ENCODE data around the gene STARD13. TPM values are rescaled to one million over a fixed set of nuclear protein-coding genes. Genes with fewer than 3 reads are reported as not detected.

STARD13 gene
- polyA plus RNA-seq, 3 donors = 20.5 to 26.8 (median 23.1) TPM

DNA sequence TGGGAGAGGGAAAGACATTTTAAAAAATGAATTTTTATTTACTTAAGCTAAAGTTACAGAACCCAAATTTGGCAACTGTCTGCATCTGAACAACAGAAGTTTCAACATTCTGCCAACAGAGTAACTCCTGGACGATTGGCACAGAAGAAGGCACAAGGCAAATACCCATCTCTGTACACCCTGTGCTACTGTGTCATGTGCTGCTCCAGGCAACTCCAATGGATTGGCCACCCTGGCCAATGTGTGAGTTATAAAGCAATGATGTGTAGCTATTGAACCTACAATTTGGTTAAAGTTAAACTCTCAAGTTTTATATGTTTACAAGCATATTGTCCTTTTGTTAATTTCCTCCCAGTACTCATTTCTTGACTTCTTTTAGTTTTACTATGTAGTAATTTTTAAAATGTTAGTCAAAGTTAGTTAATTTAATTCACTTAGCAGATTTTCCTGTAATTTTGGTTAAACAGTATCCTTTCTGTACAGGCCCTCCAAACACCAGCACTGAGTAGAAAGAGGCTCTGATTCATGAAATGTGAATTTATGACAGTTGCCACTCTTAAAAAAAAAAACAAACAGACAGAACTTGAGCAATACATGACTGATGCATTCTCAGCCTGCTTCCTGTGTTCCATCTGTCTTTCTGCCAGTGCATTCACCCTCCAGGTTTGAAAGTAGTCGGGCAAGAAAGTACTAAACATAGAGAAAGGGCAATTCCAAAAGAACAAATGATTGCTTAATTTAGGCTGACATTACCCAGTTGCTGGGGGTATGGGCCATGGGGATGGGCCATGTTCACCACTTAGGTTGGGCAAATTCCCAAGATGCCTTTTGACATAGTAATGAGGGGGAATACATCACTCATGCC is 5.9 kb downstream of the STARD13 start:
- DNase-seq = no peak

- no peak for DNase-seq
Observed at GRCh38 chr13:33278913-33279312, 6.6 kb downstream of the STARD13 start.

DNA sequence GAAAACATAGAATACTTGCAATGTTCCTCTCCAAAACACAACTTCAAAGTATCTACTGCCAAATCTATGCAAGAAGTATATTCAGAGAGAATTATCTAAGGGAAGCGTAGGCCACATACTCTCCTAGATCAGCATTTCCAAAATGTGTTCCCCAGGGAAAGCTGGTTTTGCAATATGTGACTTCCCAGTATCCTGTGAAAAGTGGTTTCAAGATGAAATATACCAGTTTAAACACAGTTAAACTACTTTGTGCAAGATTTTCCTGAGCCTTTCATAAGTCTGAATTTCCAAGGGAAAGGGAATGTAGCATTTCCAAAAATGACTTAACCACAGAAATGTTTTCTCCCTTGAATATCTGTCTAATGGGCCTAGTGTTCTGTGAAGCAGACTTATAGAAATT is 7.6 kb downstream of the STARD13 start:
- no peak for DNase-seq

DNA sequence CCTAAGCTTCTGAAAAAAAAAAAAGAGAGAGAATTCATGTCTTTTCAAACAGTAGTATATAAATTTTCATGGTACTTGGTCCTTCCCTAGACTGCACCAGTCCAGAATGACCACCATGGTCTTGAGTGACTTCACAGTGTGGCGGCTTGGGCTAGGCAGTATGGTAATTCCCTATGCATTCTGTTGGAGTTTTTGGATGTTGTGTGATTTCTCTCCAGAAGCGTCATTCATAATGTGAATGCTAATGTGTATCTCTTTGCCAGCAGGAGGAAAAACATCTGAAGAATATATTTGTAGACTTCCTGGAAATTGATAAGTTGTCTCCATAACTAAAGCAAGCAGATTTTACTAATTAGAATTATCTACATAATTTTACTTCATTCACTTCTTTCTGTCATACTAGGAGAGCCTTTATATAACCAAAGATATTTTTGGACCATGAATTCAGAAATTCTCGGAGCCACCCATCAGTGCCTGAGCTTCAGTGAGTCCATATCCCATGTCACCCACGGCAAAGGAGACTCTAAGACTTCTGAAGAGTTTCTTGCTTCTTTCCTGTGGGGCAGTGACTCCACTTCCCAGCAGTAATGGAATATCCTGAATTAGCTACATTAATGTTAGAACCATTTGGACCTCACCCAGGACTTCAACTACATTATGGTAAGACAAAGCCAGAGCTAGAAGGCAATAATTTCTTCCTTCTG is 8.4 kb downstream of the STARD13 start:
- no peak for DNase-seq

- no peak for DNase-seq
Observed at GRCh38 chr13:33276570-33276969, 9.0 kb downstream of the STARD13 start.

- DNase-seq = no peak
Observed at GRCh38 chr13:33275916-33276315, 9.6 kb downstream of the STARD13 start.

DNA sequence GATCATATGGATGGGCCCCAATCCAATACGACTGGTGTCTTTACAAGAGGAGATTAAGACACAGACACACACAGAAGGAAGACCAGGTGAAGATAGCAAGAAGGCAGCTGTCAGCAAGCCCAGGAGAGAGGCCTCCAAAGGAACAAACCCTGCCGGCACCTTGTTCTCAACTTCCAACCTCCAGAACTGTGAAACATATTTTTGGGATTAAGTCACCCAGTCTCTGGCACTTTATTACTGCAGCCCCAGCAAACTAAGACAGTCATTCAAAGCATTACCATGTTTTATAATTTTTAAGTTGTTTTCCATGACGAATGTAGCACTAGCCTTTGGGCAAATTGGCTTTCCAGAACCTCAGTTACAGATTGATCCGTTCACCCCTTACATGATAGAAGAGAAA is 11.3 kb downstream of the STARD13 start:
- DNase-seq = no peak

DNA sequence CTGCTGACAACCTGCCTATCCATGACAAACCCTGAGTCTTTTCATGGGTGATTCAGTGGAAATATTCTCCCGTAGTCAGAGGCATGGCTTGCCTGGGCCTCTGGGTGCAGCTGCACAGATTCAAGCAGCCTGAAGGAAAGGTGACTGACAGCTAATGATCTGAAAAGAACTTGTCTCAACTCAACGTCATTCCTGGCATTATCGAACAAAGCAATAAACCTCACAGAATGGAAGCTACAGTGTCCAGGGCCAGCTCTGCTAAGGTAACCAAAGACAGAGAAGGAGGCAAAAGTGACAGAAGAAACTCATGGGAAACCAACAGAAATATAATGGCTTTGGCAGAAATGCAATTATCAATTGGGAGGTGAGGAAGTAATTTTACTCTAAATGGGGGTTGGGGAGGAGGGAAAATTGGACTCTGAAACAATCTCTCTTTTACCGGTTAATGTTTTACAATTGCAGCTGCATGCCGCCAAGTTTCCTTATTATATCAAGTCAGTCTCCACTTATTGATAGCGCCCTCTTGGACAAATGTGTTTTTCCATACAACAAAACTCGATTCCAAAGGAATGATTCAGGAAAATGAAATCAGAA is 12.9 kb downstream of the STARD13 start:
- DNase-seq = no peak

DNA sequence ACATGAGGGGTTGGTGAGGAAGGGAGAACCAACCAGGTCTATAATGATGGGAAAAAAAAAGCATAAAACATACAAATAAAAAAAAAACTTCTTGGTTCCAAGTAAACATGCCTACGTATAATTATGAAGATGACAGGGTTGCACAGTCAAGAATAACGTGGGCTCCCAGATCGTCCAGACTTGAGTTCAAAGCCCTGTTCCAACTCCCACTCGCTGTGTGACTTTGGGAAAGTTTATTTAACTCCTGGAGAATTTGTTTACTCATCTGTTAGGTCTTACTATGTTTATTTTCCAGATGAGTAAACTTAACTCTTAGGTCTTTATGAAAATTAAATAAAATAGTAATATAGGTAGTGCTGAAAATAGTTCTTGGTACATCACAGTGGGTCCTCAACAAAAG is 13.8 kb downstream of the STARD13 start:
- DNase-seq = no peak

DNA sequence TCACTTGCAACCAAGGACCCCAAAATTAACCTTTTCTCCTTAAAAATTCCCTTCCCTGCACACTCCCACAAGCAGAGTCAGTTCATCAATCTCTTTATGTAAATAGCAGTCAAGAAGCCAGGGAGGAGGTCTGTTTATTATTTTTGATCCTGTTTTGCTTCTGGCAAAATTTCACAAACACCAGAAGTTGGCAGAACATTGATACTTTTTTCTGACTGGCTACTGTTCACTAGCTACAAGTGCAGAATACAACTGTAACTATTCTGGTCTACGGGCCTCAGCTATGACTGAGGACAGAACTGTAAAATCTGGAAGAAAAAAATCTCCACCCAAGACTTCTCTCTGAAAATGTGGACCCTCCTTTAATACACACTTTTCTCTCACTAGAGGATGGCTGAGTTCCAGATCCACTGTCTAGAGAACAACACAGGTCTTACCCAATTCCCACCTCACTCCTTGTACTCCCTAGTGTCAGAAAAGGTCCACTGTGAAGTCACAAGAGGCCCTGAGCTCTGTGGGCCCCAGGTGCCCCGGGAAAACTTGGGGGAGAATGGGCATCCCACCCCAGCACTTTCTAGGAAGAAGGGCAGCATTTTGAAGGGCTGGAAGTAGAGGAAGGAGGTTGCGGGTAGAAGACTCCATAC is 14.5 kb downstream of the STARD13 start:
- no peak for DNase-seq

DNA sequence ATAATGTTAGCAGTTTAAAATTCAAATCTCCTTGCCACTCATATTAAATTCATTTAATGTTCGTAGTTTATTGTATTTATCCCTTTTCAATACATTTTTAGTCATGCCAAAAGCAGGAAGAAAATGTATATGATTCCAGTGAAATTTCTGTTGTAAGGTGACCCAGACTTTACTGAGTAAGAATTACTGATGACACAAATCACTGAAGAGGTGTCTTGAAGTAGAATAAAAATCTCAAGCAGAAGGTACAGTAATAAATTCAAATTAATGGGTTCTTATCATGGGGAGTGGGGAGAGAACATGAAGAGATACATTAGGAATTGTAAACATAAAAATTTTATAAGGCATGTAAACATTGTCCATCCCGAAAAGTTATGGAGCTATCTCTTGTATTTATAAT is 19.9 kb downstream of the STARD13 start:
- DNase-seq = no peak

- no peak for DNase-seq
Observed at GRCh38 chr13:33265133-33265532, 20.4 kb downstream of the STARD13 start.

GRCh38 chr13:33264620-33264978 is 21.0 kb downstream of the STARD13 start:
- no peak for DNase-seq

DNA sequence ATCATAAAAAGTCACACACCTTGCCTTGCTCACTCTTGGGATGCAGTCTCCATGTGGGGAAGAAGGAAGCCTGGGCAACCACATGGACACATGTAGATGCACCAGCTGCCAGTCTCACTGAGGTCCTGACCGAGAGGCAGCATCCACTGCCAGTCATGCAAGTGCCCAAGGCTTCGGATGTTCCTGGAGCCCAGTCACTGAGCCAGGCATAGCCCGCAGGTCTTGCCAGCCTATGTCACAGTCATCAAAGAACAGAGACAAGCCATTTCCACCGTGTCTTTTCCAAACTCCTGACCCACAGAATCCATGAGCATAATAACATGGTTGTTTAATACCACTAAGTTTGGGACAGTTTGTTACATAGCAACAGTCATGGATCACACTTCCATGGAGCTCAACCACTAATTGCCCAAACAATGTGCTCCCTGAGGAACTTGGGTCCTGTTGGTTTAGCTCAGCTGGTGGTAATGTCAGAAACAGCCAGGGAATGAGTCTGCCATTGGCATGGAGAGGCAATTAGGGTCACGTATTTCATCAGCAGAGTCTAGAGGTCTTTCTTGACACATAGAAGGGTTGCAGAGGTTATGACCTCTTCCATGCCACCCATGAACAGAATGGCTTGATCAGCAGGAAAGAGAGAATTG is 21.5 kb downstream of the STARD13 start:
- DNase-seq = no peak

GRCh38 chr13:33263484-33263883 is 22.1 kb downstream of the STARD13 start:
- DNase-seq = no peak

DNA sequence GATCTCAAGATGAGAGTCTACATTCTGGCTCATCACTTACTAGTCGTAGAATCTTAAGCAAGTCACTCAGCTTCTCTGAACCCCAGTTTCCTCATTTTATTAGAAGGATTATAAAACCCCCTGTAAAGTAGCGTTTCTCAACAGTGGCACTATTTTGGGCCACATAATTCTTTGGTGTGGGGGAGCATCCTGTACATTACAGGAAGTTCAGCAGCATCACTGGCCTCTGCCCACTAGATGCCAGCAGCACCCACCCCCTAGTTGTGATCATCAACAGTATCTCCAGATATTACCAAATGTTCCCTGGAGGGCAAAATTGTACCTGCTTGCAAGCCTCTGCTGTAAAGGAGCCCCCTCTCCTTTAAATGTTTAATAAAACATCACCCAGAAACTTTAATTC is 22.6 kb downstream of the STARD13 start:
- no peak for DNase-seq

- DNase-seq = no peak
Observed at GRCh38 chr13:33262594-33262993, 23.0 kb downstream of the STARD13 start.

DNA sequence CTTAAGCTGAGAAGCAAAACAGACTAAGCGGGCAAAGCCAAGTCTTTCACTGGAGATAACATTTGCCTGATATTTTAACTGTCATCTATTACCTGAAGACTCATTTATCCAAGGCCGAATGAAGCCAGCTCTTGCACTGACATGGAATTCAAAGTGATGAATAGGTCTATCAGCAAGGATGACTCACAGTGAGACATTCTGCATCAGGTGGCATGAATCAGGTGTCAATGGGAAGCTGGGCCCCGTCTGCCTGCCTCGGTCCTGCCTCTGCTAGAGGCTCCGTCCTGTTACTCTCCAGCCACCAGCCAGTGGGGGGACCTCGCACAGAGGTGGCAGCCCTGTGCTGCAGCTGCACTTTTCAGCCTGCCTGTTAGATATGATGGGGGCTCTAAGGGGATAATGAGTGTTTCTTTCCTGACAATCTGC is 23.5 kb downstream of the STARD13 start:
- DNase-seq = no peak

GRCh38 chr13:33261387-33262061 is 24.0 kb downstream of the STARD13 start:
- DNase-seq = no peak

- DNase-seq = no peak
Observed at GRCh38 chr13:33260168-33261098, 25.1 kb downstream of the STARD13 start.

Data from renal pelvis (tissue), 4 donors.